ENCODE results near the gene RIPK1. TPM values are rescaled to one million over a fixed set of nuclear protein-coding genes. Genes with fewer than 3 reads are reported as not detected.
"Not testable (repeated sequence)": the region's sequence is repeated elsewhere in the genome, so short reads cannot be mapped to it uniquely, and the experiment has no call there.

Gene RIPK1
- total RNA-seq, 1 donor from 2014 or later: 25.9 TPM

GRCh38 chr6:3151691-3152090 is 83.4 kb downstream of the RIPK1 start:
- ATAC-seq: no peak
- DNase-seq (ENCODE audit: low spot score): no peak
- intact Hi-C loops (cut with DNase I): no loop called here

GRCh38 chr6:3152689-3153088 is 84.4 kb downstream of the RIPK1 start:
- DNase-seq (ENCODE audit: low spot score) (no peak), ATAC-seq (no peak)
- intact Hi-C loops (cut with DNase I): no loop called here

- ATAC-seq; intact Hi-C loops (cut with DNase I); DNase-seq (ENCODE audit: low spot score): not testable (repeated sequence)
These were observed 87.1 kb downstream of the RIPK1 start for GRCh38 chr6:3155416-3155815.

- intact Hi-C loops (cut with DNase I); DNase-seq (ENCODE audit: low spot score): not testable (repeated sequence)
- peak; percentile 24 for ATAC-seq
These were observed 88.2 kb downstream of the RIPK1 start for GRCh38 chr6:3156184-3157130.

- DNase-seq (ENCODE audit: low spot score): peak; percentile 94
- peak; percentile 86 for ATAC-seq
These were observed 89.0 kb downstream of the RIPK1 start, which contains the start of gene TUBB2A for GRCh38 chr6:3157131-3157933. TUBB2A (minus strand) TSS chr6:3157544; CDS start chr6:3157463, 81 bp downstream.

GRCh38 chr6:3159805-3160781 is 91.8 kb downstream of the RIPK1 start:
- ATAC-seq: no peak
- no peak for DNase-seq (ENCODE audit: low spot score)
- intact Hi-C loops (cut with DNase I): loop anchor here (10.0 kb wide), 1 partner anchor 95 kb away; the partner anchor contains the start of gene PSMG4

More at GRCh38 chr6:3157131-3157933, 89.0 kb downstream of the RIPK1 start, which contains the start of gene TUBB2A:
- intact Hi-C loops (cut with DNase I): no loop called here

GRCh38 chr6:3162067-3162497 is 93.8 kb downstream of the RIPK1 start:
- DNase-seq (ENCODE audit: low spot score) (no peak), ATAC-seq (no peak)
- intact Hi-C loops (cut with DNase I): loop anchor here (10.0 kb wide), 1 partner anchor 93 kb away; the partner anchor contains the start of gene PSMG4

- peak; percentile 82 for ATAC-seq
- intact Hi-C loops (cut with DNase I): loop anchor here (10.0 kb wide), 1 partner anchor 92 kb away; the partner anchor contains the start of gene PSMG4
- DNase-seq (ENCODE audit: low spot score): peak; percentile 80
These were observed 94.4 kb downstream of the RIPK1 start for GRCh38 chr6:3162565-3163247.

- ATAC-seq: no peak
- intact Hi-C loops (cut with DNase I): loop anchor here (10.0 kb wide), 1 partner anchor 92 kb away; the partner anchor contains the start of gene PSMG4
- DNase-seq (ENCODE audit: low spot score): no peak
These were observed 94.9 kb downstream of the RIPK1 start for GRCh38 chr6:3163248-3163594.

GRCh38 chr6:3164388-3164787 is 96.1 kb downstream of the RIPK1 start:
- no peak for ATAC-seq
- intact Hi-C loops (cut with DNase I): loop anchor here (10.0 kb wide), 1 partner anchor 90 kb away; the partner anchor contains the start of gene PSMG4
- no peak for DNase-seq (ENCODE audit: low spot score)

Other genes starting within 250 kb of the RIPK1 start
- 46.1 TPM for gene SERPINB1, start 226.6 kb upstream of the RIPK1 start, total RNA-seq
- 34.1 TPM for gene SERPINB9, start 165.2 kb upstream of the RIPK1 start, total RNA-seq
- gene SERPINB6, start 96.9 kb upstream of the RIPK1 start, total RNA-seq: 122 TPM
- 30.1 TPM for gene NQO2, start 68.6 kb upstream of the RIPK1 start, total RNA-seq
- 15.7 TPM for gene BPHL, start 50.2 kb downstream of the RIPK1 start, total RNA-seq
- 53.1 TPM for gene TUBB2A, start 89.0 kb downstream of the RIPK1 start, total RNA-seq
- 39.4 TPM for gene TUBB2B, start 159.2 kb downstream of the RIPK1 start, total RNA-seq
- 21.2 TPM for gene PSMG4, start 190.5 kb downstream of the RIPK1 start, total RNA-seq